DND-41 (cell line): Measurements from ENCODE around the gene CRYBB2.
"Not testable (repeated sequence)": the region's sequence is repeated elsewhere in the genome, so short reads cannot be mapped to it uniquely, and the experiment has no call there.

Source experiments
- ATAC-seq: fragments of 200-7000 bp; cut with Tn5 transposase; 3 replicates; pipeline ENCODE4 v1.9.1; 2021; ENCODE audit warnings: low read depth; ENCODE audit not compliant: insufficient read depth
- DNase-seq: peaks from one replicate; pipeline ENCODE4 v3.0.0-alpha.2; 2020
- H2AFZ ChIP-seq: 2 replicates; pipeline ENCODE4 v1.6.0; 2012; ENCODE audit warnings: low read depth, low read length
- H3K27ac ChIP-seq: 2 replicates; pipeline ENCODE4 v1.5.1; 2012; ENCODE audit warnings: low read length, inconsistent platforms
- H3K27me3 ChIP-seq: fragments of 200-600 bp; sonication (generic); 2 replicates; pipeline ENCODE4 v1.6.0; 2012; ENCODE audit warnings: low read length, mild to moderate bottlenecking, inconsistent platforms; ENCODE audit not compliant: insufficient read depth, poor library complexity
- H3K36me3 ChIP-seq: 2 replicates; pipeline ENCODE4 v1.5.1; 2012; ENCODE audit warnings: low read length, inconsistent platforms; ENCODE audit not compliant: insufficient read depth
- H3K4me1 ChIP-seq: 2 replicates; pipeline ENCODE4 v1.5.1; 2012; ENCODE audit warnings: mild to moderate bottlenecking, low read length; ENCODE audit not compliant: insufficient read depth
- H3K4me2 ChIP-seq: 2 replicates; pipeline ENCODE4 v1.6.0; 2012; ENCODE audit warnings: mild to moderate bottlenecking, moderate library complexity, low read length, inconsistent platforms; ENCODE audit not compliant: insufficient read depth
- H3K4me3 ChIP-seq, 2 experiments: fragments of 200-600 bp in 1 of 2; shearing (Covaris generic) in 1 of 2; 2 replicates each; pipeline ENCODE4 v1.5.1; 2012 to 2016; ENCODE audit warnings: inconsistent platforms in 2 of 2, low read length in 2 of 2, mild to moderate bottlenecking in 2 of 2, low read depth in 1 of 2, moderate library complexity in 1 of 2
- H3K79me2 ChIP-seq: 2 replicates; pipeline ENCODE4 v1.6.0; 2012; ENCODE audit warnings: low read length, inconsistent platforms; ENCODE audit not compliant: insufficient read depth
- H3K9ac ChIP-seq: 2 replicates; pipeline ENCODE4 v1.6.0; 2012; ENCODE audit warnings: low read depth, mild to moderate bottlenecking, inconsistent platforms, low read length, moderate library complexity
- H3K9me3 ChIP-seq: 2 replicates; pipeline ENCODE4 v1.5.1; 2012; ENCODE audit warnings: low read length, moderate library complexity, mild to moderate bottlenecking, inconsistent platforms; ENCODE audit not compliant: insufficient read depth, severe bottlenecking
- H4K20me1 ChIP-seq: 2 replicates; pipeline ENCODE4 v1.6.0; 2012; ENCODE audit warnings: low read length; ENCODE audit not compliant: insufficient read depth
- CTCF ChIP-seq: IDR thresholded peaks from 2 replicates; pipeline ENCODE4 v1.5.1; 2012; ENCODE audit warnings: borderline replicate concordance, low read length, moderate library complexity, mild to moderate bottlenecking; ENCODE audit not compliant: poor library complexity, severe bottlenecking; ENCODE audit errors: extremely low read depth
- EZH2 ChIP-seq: IDR thresholded peaks from 3 replicates; pipeline ENCODE4 v1.6.1; 2012; ENCODE audit warnings: borderline replicate concordance, low read depth, mild to moderate bottlenecking, moderate library complexity, low read length, inconsistent platforms; ENCODE audit not compliant: severe bottlenecking

The CRYBB2 gene

GRCh38 chr22:25228822-25229221, 9.4 kb downstream of the CRYBB2 start:
- no peaks in the 10 kb centered on the region for H3K79me2 ChIP-seq
- no peak overlapping the region for H3K9ac ChIP-seq
- no peak for DNase-seq
- peaks cover 11% of the 10 kb centered on the region for H3K27me3 ChIP-seq
- no peaks in the 10 kb centered on the region for H4K20me1 ChIP-seq
- no peak overlapping the region for H3K4me2 ChIP-seq
- no peaks in the 10 kb centered on the region for H3K9me3 ChIP-seq
- TF ChIP-seq CTCF (no peak), EZH2 (no peak)
- H3K36me3 ChIP-seq: no peaks in the 10 kb centered on the region
- no peak overlapping the region for H2AFZ ChIP-seq
- no peak for ATAC-seq
- no peaks in the 10 kb centered on the region for H3K4me1 ChIP-seq
- H3K4me3 ChIP-seq: no peak overlapping the region
- H3K27ac ChIP-seq: no peak overlapping the region

- not testable (repeated sequence) for ATAC-seq, H2AFZ ChIP-seq, H3K4me1 ChIP-seq, H3K9me3 ChIP-seq, H3K9ac ChIP-seq, H3K27ac ChIP-seq, H3K4me2 ChIP-seq, DNase-seq, H3K36me3 ChIP-seq, H4K20me1 ChIP-seq, H3K27me3 ChIP-seq, H3K79me2 ChIP-seq, H3K4me3 ChIP-seq
Observed at GRCh38 chr22:25230760-25231159, 11.3 kb downstream of the CRYBB2 start.

GRCh38 chr22:25232301-25232700, 12.9 kb downstream of the CRYBB2 start:
- TF ChIP-seq CTCF: no peak
- no peak for TF ChIP-seq EZH2
- no peak overlapping the region for H3K4me2 ChIP-seq
- H2AFZ ChIP-seq: no peak overlapping the region
- H4K20me1 ChIP-seq: no peaks in the 10 kb centered on the region
- no peaks in the 10 kb centered on the region for H3K79me2 ChIP-seq
- no peak overlapping the region for H3K27ac ChIP-seq
- H3K4me3 ChIP-seq: no peak overlapping the region
- no peak overlapping the region for H3K9ac ChIP-seq
- no peaks in the 10 kb centered on the region for H3K4me1 ChIP-seq
- DNase-seq (no peak), ATAC-seq (no peak)
- H3K36me3 ChIP-seq: no peaks in the 10 kb centered on the region
- H3K9me3 ChIP-seq: no peaks in the 10 kb centered on the region
- H3K27me3 ChIP-seq: peaks cover 5% of the 10 kb centered on the region

GRCh38 chr22:25233706-25234105, 14.3 kb downstream of the CRYBB2 start:
- not testable (repeated sequence) for H2AFZ ChIP-seq, H3K27me3 ChIP-seq, DNase-seq, H3K27ac ChIP-seq, H3K4me2 ChIP-seq, ATAC-seq, H3K9ac ChIP-seq, H3K9me3 ChIP-seq, H4K20me1 ChIP-seq, H3K36me3 ChIP-seq, H3K4me3 ChIP-seq, H3K4me1 ChIP-seq, H3K79me2 ChIP-seq
